Measurements from ENCODE around the gene PCDHA3.
"Not testable (repeated sequence)": the region's sequence is repeated elsewhere in the genome, so short reads cannot be mapped to it uniquely, and the experiment has no call there.

Gene PCDHA3

GRCh38 chr5:140800816-140801493 is at the start of gene PCDHA3:
PCDHA3 (plus strand) TSS chr5:140801057.
- H3K4me3 ChIP-seq (ENCODE audit: low read depth, low read length): no peak within 1 kb of the TSS
- no peak for TF ChIP-seq CTCF (IDR thresholded peaks at IDR 0.05; ENCODE audit: borderline replicate concordance, insufficient read depth, low read depth, low read length)

DNA sequence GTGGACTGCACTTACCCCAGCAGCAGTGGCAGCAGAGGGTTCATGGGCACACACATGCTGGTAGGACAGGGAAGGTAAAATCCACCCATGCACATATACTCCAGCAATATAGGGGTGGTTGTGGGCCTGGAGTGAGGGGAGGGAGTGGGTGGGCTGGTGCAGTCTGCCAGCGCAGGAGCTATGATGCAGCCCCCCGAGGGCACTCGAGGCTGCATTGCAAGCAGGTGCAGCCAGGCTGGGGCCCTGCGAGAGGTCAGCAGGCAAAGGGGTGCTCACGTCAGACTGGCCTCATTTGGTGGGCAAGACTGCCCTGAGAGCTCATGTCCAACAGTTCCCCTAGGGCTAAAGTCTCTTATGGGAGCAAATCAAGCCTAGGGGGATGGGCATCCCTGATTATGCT is 47.3 kb upstream of the PCDHA3 start:
- TF ChIP-seq CTCF (IDR thresholded peaks at IDR 0.05; ENCODE audit: borderline replicate concordance, insufficient read depth, low read depth, low read length): no peak
- H3K4me3 ChIP-seq (ENCODE audit: low read depth, low read length): no peak overlapping the region

DNA sequence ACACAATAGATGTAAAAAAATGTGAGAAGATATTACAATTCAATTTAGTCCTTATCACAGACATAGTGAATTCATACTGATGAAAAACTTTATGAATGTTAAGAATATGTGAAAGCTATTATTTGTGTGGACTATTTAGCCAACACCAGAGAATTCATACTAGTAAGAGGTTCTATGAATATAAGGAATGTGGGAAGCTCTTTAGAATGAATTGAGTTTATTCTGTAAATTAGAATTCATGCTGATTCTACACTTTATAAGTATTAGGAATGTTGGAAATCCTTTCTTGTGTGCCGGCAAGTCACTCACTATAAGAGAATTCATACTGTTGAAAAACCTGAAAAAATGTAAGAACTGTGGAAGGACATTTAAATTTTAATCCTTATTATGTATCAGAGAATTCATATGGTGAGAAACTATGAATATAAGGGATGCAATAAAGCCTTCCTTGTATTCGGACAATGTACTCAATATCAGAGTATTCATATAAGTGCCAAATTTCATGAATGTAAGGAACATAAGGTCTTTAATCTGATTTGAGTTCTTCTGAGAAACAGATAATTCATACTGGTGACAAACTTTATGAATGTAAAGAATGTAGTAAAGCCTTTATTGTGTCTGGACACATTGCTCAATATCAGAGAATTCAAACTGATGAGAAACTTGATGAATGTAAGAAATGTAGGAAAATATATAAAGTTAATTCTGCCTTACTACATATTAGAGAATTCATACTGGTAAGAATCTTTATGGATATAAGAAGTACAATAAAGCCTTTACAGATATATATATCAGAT is 36.5 kb upstream of the PCDHA3 start:
- no peak overlapping the region for H3K4me3 ChIP-seq (ENCODE audit: low read depth, low read length)
- TF ChIP-seq CTCF (IDR thresholded peaks at IDR 0.05; ENCODE audit: borderline replicate concordance, insufficient read depth, low read depth, low read length): no peak

DNA sequence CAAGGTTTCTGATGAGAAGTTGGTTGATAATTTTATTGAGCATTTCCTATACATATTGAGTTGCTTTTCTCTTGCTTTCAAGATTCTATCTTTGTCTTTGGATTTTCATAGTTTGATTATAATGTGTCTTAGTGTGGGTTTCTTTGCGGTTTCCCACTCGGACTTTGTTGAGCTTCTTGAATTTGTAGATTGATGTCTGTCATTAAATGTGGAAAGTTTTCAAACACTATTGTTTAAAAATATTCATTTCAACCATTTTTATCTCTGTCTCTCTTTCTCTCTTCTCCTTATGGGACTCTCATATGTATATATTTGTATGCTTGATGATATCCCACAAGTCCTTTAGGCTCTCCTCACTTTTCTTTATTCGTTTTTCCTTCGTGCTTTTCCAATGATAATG is 33.4 kb upstream of the PCDHA3 start:
- H3K4me3 ChIP-seq (ENCODE audit: low read depth, low read length): no peak overlapping the region
- no peak for TF ChIP-seq CTCF (IDR thresholded peaks at IDR 0.05; ENCODE audit: borderline replicate concordance, insufficient read depth, low read depth, low read length)

GRCh38 chr5:140780512-140780911 is 20.3 kb upstream of the PCDHA3 start:
- H3K4me3 ChIP-seq (ENCODE audit: low read depth, low read length): no peak overlapping the region
- no peak for TF ChIP-seq CTCF (IDR thresholded peaks at IDR 0.05; ENCODE audit: borderline replicate concordance, insufficient read depth, low read depth, low read length)

- H3K4me3 ChIP-seq (ENCODE audit: low read depth, low read length): no peak within 1 kb of the TSS
- no peak for TF ChIP-seq CTCF (IDR thresholded peaks at IDR 0.05; ENCODE audit: borderline replicate concordance, insufficient read depth, low read depth, low read length)
Observed at GRCh38 chr5:140785905-140786686, 14.8 kb upstream of the PCDHA3 start, which contains the start of gene PCDHA1. PCDHA1 (plus strand) TSS chr5:140786140.

- not testable (repeated sequence) for H3K4me3 ChIP-seq (ENCODE audit: low read depth, low read length)
Observed at GRCh38 chr5:140787422-140787821, 13.4 kb upstream of the PCDHA3 start.

GRCh38 chr5:140787849-140788504 is 12.9 kb upstream of the PCDHA3 start:
- not testable (repeated sequence) for H3K4me3 ChIP-seq (ENCODE audit: low read depth, low read length)

Data from GM12875 (cell line).